Mammary epithelial cell (primary cell): ENCODE data around the gene CCDC33.

Experiments
- CTCF ChIP-seq, 2 donors: IDR thresholded peaks in 1 of 2; conservative IDR thresholded peaks in 1 of 2; 2 replicates each; pipeline ENCODE4 v1.5.1; 2011 to 2012; ENCODE audit warnings: inconsistent platforms in 2 of 2, low read length in 2 of 2, mild to moderate bottlenecking in 2 of 2, control low read depth in 1 of 2, low read depth in 1 of 2; ENCODE audit not compliant: insufficient read depth in 1 of 2; ENCODE audit errors: extremely low read depth in 1 of 2
- EZH2 ChIP-seq: IDR thresholded peaks from 2 replicates; pipeline ENCODE4 v1.6.1; 2012; ENCODE audit warnings: low read length, inconsistent platforms, borderline replicate concordance

GRCh38 chr15:74199297-74199652 is 36.9 kb upstream of the CCDC33 start:
- TF ChIP-seq CTCF (conservative IDR thresholded peaks at IDR 0.05 in 1 of 2, IDR thresholded peaks at IDR 0.05 in 1 of 2; ENCODE audit: extremely low read depth in 1 of 2, insufficient read depth in 1 of 2, low read depth in 1 of 2, low read length in 2 of 2), result no peak
- no peak for TF ChIP-seq EZH2
